GM21737 (cell line): ENCODE data around the gene RAB20.
A peak's percentile ranks its signal among the peaks of the same experiment; 100 is the strongest.

ENCODE experiments used
- ATAC-seq: cut with Tn5 transposase; IDR thresholded peaks from one replicate; pipeline ENCODE4 v1.9.1; 2021; ENCODE audit warnings: mild to moderate bottlenecking, moderate library complexity; ENCODE audit not compliant: unreplicated experiment

Gene RAB20

GRCh38 chr13:110531100-110531499 lies 30.4 kb downstream of the RAB20 start:
- ATAC-seq, result no peak

GRCh38 chr13:110529522-110530311 lies 31.8 kb downstream of the RAB20 start:
- ATAC-seq, result no peak

GRCh38 chr13:110528911-110529310 lies 32.6 kb downstream of the RAB20 start:
- no peak for ATAC-seq

- ATAC-seq, result no peak
These were observed 33.2 kb downstream of the RAB20 start for GRCh38 chr13:110528371-110528770.

GRCh38 chr13:110525328-110526319 lies 35.9 kb downstream of the RAB20 start:
- ATAC-seq, result peak; percentile 80

GRCh38 chr13:110524541-110525257 lies 36.8 kb downstream of the RAB20 start:
- no peak for ATAC-seq

GRCh38 chr13:110523838-110524540 lies 37.5 kb downstream of the RAB20 start:
- no peak for ATAC-seq

GRCh38 chr13:110523180-110523579 lies 38.3 kb downstream of the RAB20 start:
- ATAC-seq, result no peak

- no peak for ATAC-seq
These were observed 38.8 kb downstream of the RAB20 start for GRCh38 chr13:110522721-110523120.

GRCh38 chr13:110521946-110522345 lies 39.6 kb downstream of the RAB20 start:
- peak; percentile 44 for ATAC-seq

GRCh38 chr13:110521296-110521680 lies 40.2 kb downstream of the RAB20 start:
- no peak for ATAC-seq

- no peak for ATAC-seq
These were observed 40.9 kb downstream of the RAB20 start for GRCh38 chr13:110520431-110521295.

- no peak for ATAC-seq
These were observed 42.0 kb downstream of the RAB20 start for GRCh38 chr13:110519506-110519905.

GRCh38 chr13:110519046-110519445 lies 42.5 kb downstream of the RAB20 start:
- no peak for ATAC-seq

- ATAC-seq, result no peak
These were observed 43.0 kb downstream of the RAB20 start for GRCh38 chr13:110518571-110518970.

GRCh38 chr13:110518226-110518525 lies 43.3 kb downstream of the RAB20 start:
- no peak for ATAC-seq

GRCh38 chr13:110517505-110518225 lies 43.9 kb downstream of the RAB20 start:
- no peak for ATAC-seq

GRCh38 chr13:110516500-110516899 lies 45.0 kb downstream of the RAB20 start:
- no peak for ATAC-seq

- ATAC-seq, result no peak
These were observed 49.3 kb downstream of the RAB20 start for GRCh38 chr13:110512198-110512740.
